K562 (cell line): Measurements from ENCODE around the gene SIGLEC5. TPM values are rescaled to one million over a fixed set of nuclear protein-coding genes. Genes with fewer than 3 reads are reported as not detected.
A peak's percentile ranks its signal among the peaks of the same experiment; 100 is the strongest.

Experiments used
- ARID3B ChIP-seq: fragments of 250-450 bp; sonication (Bioruptor Pico); IDR thresholded peaks from 2 replicates; pipeline ENCODE4 v1.4.0; 2020; ENCODE audit warnings: borderline replicate concordance
- FOXA3 ChIP-seq, 2 experiments: fragments of 450-650 bp in 1 of 2; sonication (generic) in 1 of 2; formaldehyde crosslinking; IDR thresholded peaks in 1 of 2; conservative IDR thresholded peaks in 1 of 2; 2 replicates each; pipeline versions ENCODE4 v1.4.0 to v1.8.0; 2020 to 2022; ENCODE audit warnings: mild to moderate bottlenecking in 2 of 2, missing genetic modification reagents in 1 of 2
- GABPB2 ChIP-seq: fragments of 250-450 bp; sonication (Bioruptor Pico); conservative IDR thresholded peaks from 2 replicates; pipeline ENCODE4 v1.5.1; 2021; ENCODE audit warnings: mild to moderate bottlenecking
- MBD2 ChIP-seq: sonication (generic); IDR thresholded peaks from 2 replicates; pipeline ENCODE4 v1.6.1; 2016; ENCODE audit warnings: low read depth, borderline replicate concordance
- MGA ChIP-seq: fragments of 450-650 bp; IDR thresholded peaks from 2 replicates; pipeline ENCODE4 v1.6.1; 2016; ENCODE audit warnings: mild to moderate bottlenecking, moderate library complexity
- STAT5A ChIP-seq: IDR thresholded peaks from 2 replicates; pipeline ENCODE4 v1.6.1; 2012; ENCODE audit warnings: low read length, inconsistent platforms, borderline replicate concordance
- TCF15 ChIP-seq: fragments of 250-450 bp; sonication (Bioruptor Pico); IDR thresholded peaks from 2 replicates; pipeline ENCODE4 v1.8.0; 2022; ENCODE audit warnings: moderate library complexity, mild to moderate bottlenecking, inconsistent platforms
- USF2 ChIP-seq: sonication (generic); formaldehyde crosslinking; IDR thresholded peaks from 2 replicates; pipeline ENCODE4 v1.5.0; 2020; ENCODE audit warnings: missing genetic modification reagents
- polyA plus RNA-seq, 8 experiments: library from polyadenylated mRNA; depleted of rRNA in 4 of 8; stranded (reverse) in 5 of 8; unstranded in 3 of 8; fragments of >200 nt; fragmentation: Nextera tagmentation in 2 of 8; fragmentation: Illumina TruSeq in 1 of 8; extraction: Ambion mirVana in 2 of 8; extraction: Trizol in 1 of 8; gene quantifications; 2 replicates each; pipeline versions ENCODE4 v1.2.1 to v1.2.3, GENCODE V29; 2011 to 2014; ENCODE audit warnings: inconsistent platforms in 1 of 8, missing spikeins in 1 of 8
- total RNA-seq, 7 experiments: library from RNA; depleted of rRNA in 6 of 7; stranded (reverse); fragments of >200 nt in 6 of 7; fragmentation: Illumina TruSeq in 2 of 7; extraction: Trizol in 2 of 7; gene quantifications; 2 replicates each; pipeline versions ENCODE4 v1.2.1 to v1.2.3, GENCODE V29; 2011 to 2021; ENCODE audit warnings: low replicate concordance in 1 of 7
- TF ChIP-seq, protein P1 (sequence below): fragments of 250-450 bp; sonication (Bioruptor Pico); IDR thresholded peaks from 2 replicates; pipeline ENCODE4 v1.5.0; 2021
- TF ChIP-seq, protein P2 (sequence below): fragments of 450-650 bp; formaldehyde crosslinking; IDR thresholded peaks from 2 replicates; pipeline ENCODE4 v1.4.0; 2020; ENCODE audit warnings: mild to moderate bottlenecking, moderate library complexity

The SIGLEC5 gene
- total and polyA plus RNA-seq, 9 of the 15 experiments (the other 6 are each of a cell fraction or from before 2014, with no cell fraction given): 0.14 TPM; not detected in 8

DNA sequence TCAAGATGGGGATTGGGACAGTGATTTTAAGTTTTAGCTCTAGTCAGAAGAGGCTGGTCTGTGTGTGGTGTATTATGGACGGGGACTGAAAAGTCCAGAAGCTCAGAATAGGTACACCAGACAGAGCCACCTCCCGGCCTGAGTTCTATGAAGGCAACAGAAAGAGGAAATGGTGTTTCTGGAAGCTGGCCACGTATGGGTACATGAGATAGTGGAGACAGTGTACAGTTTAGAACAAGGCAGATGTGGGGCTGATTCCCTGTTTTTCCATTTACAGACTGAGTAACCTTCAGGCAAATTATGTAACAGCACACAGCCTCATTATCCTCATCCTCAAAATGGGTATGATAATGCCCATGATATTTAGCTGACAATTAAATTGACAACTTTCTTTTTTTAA, 57.8 kb downstream of the SIGLEC5 start (continued):
- TF ChIP-seq MGA: 0 out of 2 replicates have a peak, but pooled peaks have one; percentile 45
- TF ChIP-seq USF2: no peak
- no peak for TF ChIP-seq TCF15 (CRISPR knock-in tag)
- TF ChIP-seq, protein P1, sequence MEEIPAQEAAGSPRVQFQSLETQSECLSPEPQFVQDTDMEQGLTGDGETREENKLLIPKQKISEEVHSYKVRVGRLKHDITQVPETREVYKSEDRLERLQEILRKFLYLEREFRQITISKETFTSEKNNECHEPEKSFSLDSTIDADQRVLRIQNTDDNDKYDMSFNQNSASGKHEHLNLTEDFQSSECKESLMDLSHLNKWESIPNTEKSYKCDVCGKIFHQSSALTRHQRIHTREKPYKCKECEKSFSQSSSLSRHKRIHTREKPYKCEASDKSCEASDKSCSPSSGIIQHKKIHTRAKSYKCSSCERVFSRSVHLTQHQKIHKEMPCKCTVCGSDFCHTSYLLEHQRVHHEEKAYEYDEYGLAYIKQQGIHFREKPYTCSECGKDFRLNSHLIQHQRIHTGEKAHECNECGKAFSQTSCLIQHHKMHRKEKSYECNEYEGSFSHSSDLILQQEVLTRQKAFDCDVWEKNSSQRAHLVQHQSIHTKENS (CRISPR knock-in tag): no peak
- TF ChIP-seq GABPB2 (CRISPR knock-in tag): no peak
- TF ChIP-seq, protein P2, sequence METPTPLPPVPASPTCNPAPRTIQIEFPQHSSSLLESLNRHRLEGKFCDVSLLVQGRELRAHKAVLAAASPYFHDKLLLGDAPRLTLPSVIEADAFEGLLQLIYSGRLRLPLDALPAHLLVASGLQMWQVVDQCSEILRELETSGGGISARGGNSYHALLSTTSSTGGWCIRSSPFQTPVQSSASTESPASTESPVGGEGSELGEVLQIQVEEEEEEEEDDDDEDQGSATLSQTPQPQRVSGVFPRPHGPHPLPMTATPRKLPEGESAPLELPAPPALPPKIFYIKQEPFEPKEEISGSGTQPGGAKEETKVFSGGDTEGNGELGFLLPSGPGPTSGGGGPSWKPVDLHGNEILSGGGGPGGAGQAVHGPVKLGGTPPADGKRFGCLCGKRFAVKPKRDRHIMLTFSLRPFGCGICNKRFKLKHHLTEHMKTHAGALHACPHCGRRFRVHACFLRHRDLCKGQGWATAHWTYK (CRISPR knock-in tag): 0 out of 2 replicates have a peak, but pooled peaks have one; percentile 7
- TF ChIP-seq STAT5A: no peak
- no peak for TF ChIP-seq ARID3B (CRISPR knock-in tag)
- TF ChIP-seq FOXA3 (CRISPR knock-in tag; conservative IDR thresholded peaks at IDR 0.05 in 1 of 2, IDR thresholded peaks at IDR 0.05 in 1 of 2): no peak
- TF ChIP-seq MBD2: no peak
